Keratinocyte (primary cell): ENCODE data around the gene ALDH1A3. TPM values are rescaled to one million over a fixed set of nuclear protein-coding genes. Genes with fewer than 3 reads are reported as not detected.

Experiments
- DNase-seq: peaks from one replicate; pipeline ENCODE4 v3.0.0-alpha.2; 2011; ENCODE audit warnings: low read depth, missing footprints, low spot score
- FAIRE-seq: peaks from 2 replicates; lab custom pipeline; 2011; peaks lifted over from hg19 to GRCh38; lab: Jason Lieb, UNC
- H2AFZ ChIP-seq: 2 replicates; pipeline ENCODE4 v1.6.0; 2012; ENCODE audit warnings: low read length, control low read depth, inconsistent platforms; ENCODE audit not compliant: control insufficient read depth
- H3K27ac ChIP-seq: 2 replicates; pipeline ENCODE4 v1.5.1; 2011; ENCODE audit warnings: low read length; ENCODE audit not compliant: control insufficient read depth, insufficient read depth
- H3K27me3 ChIP-seq: 3 replicates; pipeline ENCODE4 v1.6.0; 2011; ENCODE audit warnings: low read length; ENCODE audit not compliant: control insufficient read depth, insufficient read depth; ENCODE audit errors: extremely low read depth
- H3K36me3 ChIP-seq, 2 experiments: 2 replicates in 1 of 2; 3 replicates in 1 of 2; pipeline ENCODE4 v1.5.1; 2011; ENCODE audit warnings: low read length in 2 of 2, mild to moderate bottlenecking in 1 of 2; ENCODE audit not compliant: control insufficient read depth in 2 of 2, insufficient read depth in 2 of 2; ENCODE audit errors: extremely low read depth in 1 of 2
- H3K4me1 ChIP-seq: 3 replicates; pipeline ENCODE4 v1.5.1; 2011; ENCODE audit warnings: low read length; ENCODE audit not compliant: control insufficient read depth, insufficient read depth; ENCODE audit errors: extremely low read depth
- H3K4me2 ChIP-seq: 3 replicates; pipeline ENCODE4 v1.6.0; 2011; ENCODE audit warnings: low read depth, low read length; ENCODE audit not compliant: control insufficient read depth, insufficient read depth; ENCODE audit errors: extremely low read depth
- H3K4me3 ChIP-seq, 3 experiments: fragments of 200-600 bp in 1 of 3; sonication (generic) in 1 of 3; 2 replicates in 2 of 3; 3 replicates in 1 of 3; pipeline ENCODE4 v1.5.1; 2011 to 2016; ENCODE audit warnings: low read length in 3 of 3, mild to moderate bottlenecking in 3 of 3, control low read depth in 2 of 3, inconsistent platforms in 1 of 3, low read depth in 1 of 3, mixed read lengths in 1 of 3, mixed run types in 1 of 3, moderate library complexity in 1 of 3; ENCODE audit not compliant: control insufficient read depth in 2 of 3, insufficient read depth in 2 of 3; ENCODE audit errors: extremely low read depth in 1 of 3
- H3K79me2 ChIP-seq: 2 replicates; pipeline ENCODE4 v1.6.0; 2012; ENCODE audit warnings: low read length; ENCODE audit not compliant: control insufficient read depth, insufficient read depth
- H3K9ac ChIP-seq: 3 replicates; pipeline ENCODE4 v1.6.0; 2011; ENCODE audit warnings: low read length; ENCODE audit not compliant: control insufficient read depth, insufficient read depth; ENCODE audit errors: extremely low read depth
- H3K9me1 ChIP-seq: 3 replicates; pipeline ENCODE4 v1.6.0; 2011; ENCODE audit warnings: low read length; ENCODE audit not compliant: control insufficient read depth, insufficient read depth; ENCODE audit errors: extremely low read depth
- H3K9me3 ChIP-seq: 2 replicates; pipeline ENCODE4 v1.5.1; 2012; ENCODE audit warnings: low read depth, low read length; ENCODE audit not compliant: control insufficient read depth
- H4K20me1 ChIP-seq: 3 replicates; pipeline ENCODE4 v1.6.0; 2011; ENCODE audit warnings: low read length; ENCODE audit not compliant: control insufficient read depth, insufficient read depth; ENCODE audit errors: extremely low read depth
- EZH2 ChIP-seq: IDR thresholded peaks from one replicate; pipeline ENCODE4 v1.6.1; 2012; ENCODE audit warnings: inconsistent platforms, mild to moderate bottlenecking, low read length, moderate library complexity
- dilution Hi-C: fragments of 300-500 bp; cut with MboI; formaldehyde crosslinking; loops from one replicate; pipeline ENCODE4 v1.7.0; 2020; ENCODE audit warnings: low sequenced_read_pairs; ENCODE audit not compliant: extremely low pct_ligation_motif_present
- polyA plus RNA-seq, 5 experiments: library from polyadenylated mRNA; depleted of rRNA in 3 of 5; stranded (reverse) in 3 of 5; stranded (forward) in 1 of 5; unstranded in 1 of 5; fragments of >200 nt; gene quantifications; 1 replicate in 1 of 5; 2 replicates in 3 of 5; 3 replicates in 1 of 5; pipeline versions ENCODE4 v1.2.1 to v1.2.3, GENCODE V29; 2011 to 2012; ENCODE audit warnings: missing spikeins in 2 of 5, low read depth in 1 of 5, low replicate concordance in 1 of 5
- TF ChIP-seq, protein P1 (sequence below), 3 experiments: IDR thresholded peaks in 1 of 3; conservative IDR thresholded peaks in 1 of 3; optimal IDR thresholded peaks in 1 of 3; 2 replicates in 2 of 3; 3 replicates in 1 of 3; pipeline versions ENCODE3 to v1.5.1; 2011; ENCODE audit warnings: low read length in 3 of 3, mild to moderate bottlenecking in 3 of 3, moderate library complexity in 2 of 3, control low read depth in 1 of 3, inconsistent platforms in 1 of 3; ENCODE audit not compliant: insufficient read depth in 2 of 3; ENCODE audit errors: extremely low read depth in 1 of 3

ALDH1A3 gene
- polyA plus RNA-seq, 1 donor (not counting 4 experiments of a cell fraction or from before 2014, with no cell fraction given), result 218 TPM

DNA sequence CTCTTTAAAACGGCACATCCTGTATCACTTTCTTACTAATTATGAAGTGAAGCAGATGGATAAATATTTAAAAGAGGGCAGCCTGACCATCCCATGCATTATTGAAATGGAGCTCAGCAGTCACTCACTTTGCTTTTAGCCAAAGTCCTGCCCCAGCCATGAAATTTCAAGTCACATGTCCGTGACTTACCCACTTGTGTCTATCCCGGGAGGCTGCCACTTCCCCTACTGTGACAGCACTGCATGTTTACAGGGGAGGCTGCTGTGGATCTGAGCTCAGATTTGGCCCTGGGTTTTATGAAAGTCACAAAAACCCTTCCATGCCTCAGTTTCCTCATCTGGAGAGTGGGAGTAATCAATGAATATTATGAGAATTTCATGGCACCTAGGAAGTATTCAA, 21.7 kb downstream of the ALDH1A3 start:
- H3K36me3 ChIP-seq, result peaks cover 18 to 33% of the 10 kb centered on the region in 2 experiments
- no peak for DNase-seq
- no peak overlapping the region for H3K4me2 ChIP-seq
- no peaks in the 10 kb centered on the region for H3K9me1 ChIP-seq
- no peak overlapping the region for H2AFZ ChIP-seq
- H3K4me1 ChIP-seq, result peaks cover 16% of the 10 kb centered on the region
- TF ChIP-seq, protein P1, sequence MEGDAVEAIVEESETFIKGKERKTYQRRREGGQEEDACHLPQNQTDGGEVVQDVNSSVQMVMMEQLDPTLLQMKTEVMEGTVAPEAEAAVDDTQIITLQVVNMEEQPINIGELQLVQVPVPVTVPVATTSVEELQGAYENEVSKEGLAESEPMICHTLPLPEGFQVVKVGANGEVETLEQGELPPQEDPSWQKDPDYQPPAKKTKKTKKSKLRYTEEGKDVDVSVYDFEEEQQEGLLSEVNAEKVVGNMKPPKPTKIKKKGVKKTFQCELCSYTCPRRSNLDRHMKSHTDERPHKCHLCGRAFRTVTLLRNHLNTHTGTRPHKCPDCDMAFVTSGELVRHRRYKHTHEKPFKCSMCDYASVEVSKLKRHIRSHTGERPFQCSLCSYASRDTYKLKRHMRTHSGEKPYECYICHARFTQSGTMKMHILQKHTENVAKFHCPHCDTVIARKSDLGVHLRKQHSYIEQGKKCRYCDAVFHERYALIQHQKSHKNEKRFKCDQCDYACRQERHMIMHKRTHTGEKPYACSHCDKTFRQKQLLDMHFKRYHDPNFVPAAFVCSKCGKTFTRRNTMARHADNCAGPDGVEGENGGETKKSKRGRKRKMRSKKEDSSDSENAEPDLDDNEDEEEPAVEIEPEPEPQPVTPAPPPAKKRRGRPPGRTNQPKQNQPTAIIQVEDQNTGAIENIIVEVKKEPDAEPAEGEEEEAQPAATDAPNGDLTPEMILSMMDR (optimal IDR thresholded peaks at IDR 0.05 in 1 of 3, IDR thresholded peaks at IDR 0.05 in 1 of 3, conservative IDR thresholded peaks at IDR 0.05 in 1 of 3; ENCODE audit: extremely low read depth in 1 of 3, insufficient read depth in 2 of 3, low read length in 3 of 3), result no peak
- no peak for TF ChIP-seq EZH2
- FAIRE-seq, result no peak
- no peaks in the 10 kb centered on the region for H3K27me3 ChIP-seq
- dilution Hi-C loops, result no loop called here
- no peaks in the 10 kb centered on the region for H3K79me2 ChIP-seq
- no peaks in the 10 kb centered on the region for H3K9me3 ChIP-seq
- H3K4me3 ChIP-seq, result no peak overlapping the region
- H3K27ac ChIP-seq, result no peak overlapping the region
- no peaks in the 10 kb centered on the region for H4K20me1 ChIP-seq
- H3K9ac ChIP-seq, result no peak overlapping the region

DNA sequence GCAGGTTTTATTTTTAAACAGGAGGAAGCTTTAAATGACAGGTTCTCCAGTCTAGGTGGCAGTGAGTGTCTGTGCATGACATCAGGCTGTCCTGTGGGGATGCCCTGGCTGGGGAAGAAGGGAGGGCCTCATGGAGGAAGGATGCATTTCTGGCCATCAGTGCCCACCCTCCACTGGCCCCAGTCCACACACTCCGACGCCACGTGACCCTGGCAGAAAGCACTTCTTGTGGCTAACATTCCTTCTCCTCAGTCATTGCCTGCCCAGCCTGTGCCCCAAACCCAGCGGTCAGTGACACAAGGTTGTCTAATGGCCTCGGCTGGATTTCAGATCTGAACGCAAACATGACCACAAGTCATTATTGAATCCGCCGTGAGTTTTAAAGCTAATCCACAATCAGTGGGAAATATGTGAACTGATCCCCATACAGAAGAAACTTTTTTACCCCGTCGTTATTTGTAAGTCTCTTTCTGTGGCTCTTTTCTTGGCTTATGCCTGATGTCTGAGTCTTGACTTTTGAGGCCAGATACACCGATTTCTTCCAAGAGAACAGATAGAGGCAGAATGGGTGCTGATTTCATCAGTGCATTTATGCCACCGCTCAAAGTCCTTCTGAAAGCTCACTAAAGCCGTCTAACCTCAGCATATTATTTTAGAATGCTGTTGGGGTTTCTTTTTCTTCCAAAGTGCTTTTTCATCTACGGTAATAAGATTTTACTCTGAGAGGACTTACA, 22.2 kb downstream of the ALDH1A3 start:
- Histone ChIP-seq H3K27me3 (no peaks in the 10 kb centered on the region), H4K20me1 (no peaks in the 10 kb centered on the region), H3K4me3 (peak overlapping the region in 2 of 3 experiments; percentile 11 to 23), H3K4me1 (peaks cover 16% of the 10 kb centered on the region), H3K4me2 (peak overlapping the region; percentile 78), H3K79me2 (no peaks in the 10 kb centered on the region), H3K9ac (peak overlapping the region; percentile 59), H3K9me3 (no peaks in the 10 kb centered on the region), H3K9me1 (no peaks in the 10 kb centered on the region), H3K27ac (peak overlapping the region; percentile 80), H2AFZ (no peak overlapping the region), H3K36me3 (peaks cover 18 to 33% of the 10 kb centered on the region in 2 experiments)
- no peak for DNase-seq
- no peak for TF ChIP-seq EZH2
- TF ChIP-seq, protein P1 (optimal IDR thresholded peaks at IDR 0.05 in 1 of 3, IDR thresholded peaks at IDR 0.05 in 1 of 3, conservative IDR thresholded peaks at IDR 0.05 in 1 of 3; ENCODE audit: extremely low read depth in 1 of 3, insufficient read depth in 2 of 3, low read length in 3 of 3), result no peak
- FAIRE-seq, result peak; percentile 51
- dilution Hi-C loops, result no loop called here
